ENCODE measurements around the gene LEMD1. TPM values are rescaled to one million over a fixed set of nuclear protein-coding genes. Genes with fewer than 3 reads are reported as not detected.

The LEMD1 gene
- total RNA-seq, 1 experiment from 2014 or later = not detected

DNA sequence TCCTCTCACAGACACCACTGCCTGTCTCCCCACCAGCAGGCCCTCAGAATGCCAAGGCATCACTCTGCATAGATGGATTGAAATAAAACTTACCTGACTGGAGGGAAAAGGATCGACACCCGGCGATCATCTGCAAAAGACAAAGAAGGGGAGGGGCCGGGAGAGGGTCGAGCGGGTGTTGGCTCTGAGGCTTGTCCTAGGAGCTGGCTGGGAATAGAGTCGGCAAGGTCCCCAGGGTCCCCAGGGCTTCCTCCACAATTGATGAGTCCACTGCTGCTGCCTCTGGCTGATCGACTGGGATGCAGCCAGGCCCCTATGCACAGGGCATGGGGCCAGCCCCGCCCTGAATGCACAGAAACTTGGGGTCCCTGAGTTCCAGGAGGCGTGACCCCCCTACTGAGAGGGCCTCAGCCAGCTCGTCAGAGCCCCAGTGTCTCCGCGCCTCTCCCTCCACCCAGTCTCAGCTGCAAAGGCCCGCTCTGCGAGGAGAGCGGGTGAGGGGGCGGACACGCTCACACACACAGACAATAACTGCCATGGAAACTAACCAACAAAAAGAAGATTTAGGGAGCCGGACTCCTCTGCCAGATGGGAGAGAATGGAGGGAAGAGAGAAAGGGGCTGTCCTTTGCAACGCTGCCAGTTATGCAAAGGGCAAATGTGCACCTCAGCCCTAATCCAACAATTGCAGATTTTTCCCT is 65.3 kb downstream of the LEMD1 start, which contains the start of gene KLHDC8A:
Gene KLHDC8A, minus strand, starts transcription at position 483 of the 700 bp plus-strand sequence. CDS start 13,318 bp downstream, outside the sequence.
- no peak within 1 kb of the TSS for H3K27ac ChIP-seq (ENCODE audit: low read length)
- no peaks in the 10 kb centered on the region for H3K9me3 ChIP-seq (ENCODE audit: control insufficient read depth, insufficient read depth, low read depth, low read length)
- in situ Hi-C loops (cut with HindIII; ENCODE audit: low pct_unique_long_range_greater_than_20kb, low sequenced_read_pairs) = no loop called here
- no peak within 1 kb of the TSS for H3K4me3 ChIP-seq (ENCODE audit: low read depth in 2 of 2, low read length in 2 of 2)
- H3K4me1 ChIP-seq (ENCODE audit: control insufficient read depth, insufficient read depth, low read length) = no peaks in the 10 kb centered on the region
- no peak for DNase-seq (ENCODE audit: low read depth, low spot score)
- BruUV-seq (replicated peaks) = no TSS peak
- ATAC-seq = no peak
- H3K36me3 ChIP-seq (ENCODE audit: control insufficient read depth, insufficient read depth, low read length) = no peaks in the 10 kb centered on the region
- TF ChIP-seq TCF7L2 (IDR thresholded peaks at IDR 0.05; ENCODE audit: low read depth, low read length) (no peak), SIN3A (IDR thresholded peaks at IDR 0.05; ENCODE audit: borderline replicate concordance, insufficient read depth, low read depth, low read length) (no peak), POLR2AphosphoS5 (IDR thresholded peaks at IDR 0.05; ENCODE audit: low read depth, low read length) (no peak)
- TF ChIP-seq, protein P1, sequence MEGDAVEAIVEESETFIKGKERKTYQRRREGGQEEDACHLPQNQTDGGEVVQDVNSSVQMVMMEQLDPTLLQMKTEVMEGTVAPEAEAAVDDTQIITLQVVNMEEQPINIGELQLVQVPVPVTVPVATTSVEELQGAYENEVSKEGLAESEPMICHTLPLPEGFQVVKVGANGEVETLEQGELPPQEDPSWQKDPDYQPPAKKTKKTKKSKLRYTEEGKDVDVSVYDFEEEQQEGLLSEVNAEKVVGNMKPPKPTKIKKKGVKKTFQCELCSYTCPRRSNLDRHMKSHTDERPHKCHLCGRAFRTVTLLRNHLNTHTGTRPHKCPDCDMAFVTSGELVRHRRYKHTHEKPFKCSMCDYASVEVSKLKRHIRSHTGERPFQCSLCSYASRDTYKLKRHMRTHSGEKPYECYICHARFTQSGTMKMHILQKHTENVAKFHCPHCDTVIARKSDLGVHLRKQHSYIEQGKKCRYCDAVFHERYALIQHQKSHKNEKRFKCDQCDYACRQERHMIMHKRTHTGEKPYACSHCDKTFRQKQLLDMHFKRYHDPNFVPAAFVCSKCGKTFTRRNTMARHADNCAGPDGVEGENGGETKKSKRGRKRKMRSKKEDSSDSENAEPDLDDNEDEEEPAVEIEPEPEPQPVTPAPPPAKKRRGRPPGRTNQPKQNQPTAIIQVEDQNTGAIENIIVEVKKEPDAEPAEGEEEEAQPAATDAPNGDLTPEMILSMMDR (IDR thresholded peaks at IDR 0.05) = no peak
- TF ChIP-seq, protein P2, sequence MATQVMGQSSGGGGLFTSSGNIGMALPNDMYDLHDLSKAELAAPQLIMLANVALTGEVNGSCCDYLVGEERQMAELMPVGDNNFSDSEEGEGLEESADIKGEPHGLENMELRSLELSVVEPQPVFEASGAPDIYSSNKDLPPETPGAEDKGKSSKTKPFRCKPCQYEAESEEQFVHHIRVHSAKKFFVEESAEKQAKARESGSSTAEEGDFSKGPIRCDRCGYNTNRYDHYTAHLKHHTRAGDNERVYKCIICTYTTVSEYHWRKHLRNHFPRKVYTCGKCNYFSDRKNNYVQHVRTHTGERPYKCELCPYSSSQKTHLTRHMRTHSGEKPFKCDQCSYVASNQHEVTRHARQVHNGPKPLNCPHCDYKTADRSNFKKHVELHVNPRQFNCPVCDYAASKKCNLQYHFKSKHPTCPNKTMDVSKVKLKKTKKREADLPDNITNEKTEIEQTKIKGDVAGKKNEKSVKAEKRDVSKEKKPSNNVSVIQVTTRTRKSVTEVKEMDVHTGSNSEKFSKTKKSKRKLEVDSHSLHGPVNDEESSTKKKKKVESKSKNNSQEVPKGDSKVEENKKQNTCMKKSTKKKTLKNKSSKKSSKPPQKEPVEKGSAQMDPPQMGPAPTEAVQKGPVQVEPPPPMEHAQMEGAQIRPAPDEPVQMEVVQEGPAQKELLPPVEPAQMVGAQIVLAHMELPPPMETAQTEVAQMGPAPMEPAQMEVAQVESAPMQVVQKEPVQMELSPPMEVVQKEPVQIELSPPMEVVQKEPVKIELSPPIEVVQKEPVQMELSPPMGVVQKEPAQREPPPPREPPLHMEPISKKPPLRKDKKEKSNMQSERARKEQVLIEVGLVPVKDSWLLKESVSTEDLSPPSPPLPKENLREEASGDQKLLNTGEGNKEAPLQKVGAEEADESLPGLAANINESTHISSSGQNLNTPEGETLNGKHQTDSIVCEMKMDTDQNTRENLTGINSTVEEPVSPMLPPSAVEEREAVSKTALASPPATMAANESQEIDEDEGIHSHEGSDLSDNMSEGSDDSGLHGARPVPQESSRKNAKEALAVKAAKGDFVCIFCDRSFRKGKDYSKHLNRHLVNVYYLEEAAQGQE (IDR thresholded peaks at IDR 0.05; ENCODE audit: insufficient read depth in 1 of 2, low read depth in 2 of 2, low read length in 1 of 2) = no peak
- peaks cover 6% of the 10 kb centered on the region; the same call in 1 of the 2 replicates for H3K27me3 ChIP-seq (ENCODE audit: control insufficient read depth, insufficient read depth, low read length)
- ChIA-PET CTCF (no interaction called here), POLR2A (no interaction called here)
- intact Hi-C loops (cut with micrococcal nuclease; ENCODE audit: unreplicated experiment) = no loop called here

DNA sequence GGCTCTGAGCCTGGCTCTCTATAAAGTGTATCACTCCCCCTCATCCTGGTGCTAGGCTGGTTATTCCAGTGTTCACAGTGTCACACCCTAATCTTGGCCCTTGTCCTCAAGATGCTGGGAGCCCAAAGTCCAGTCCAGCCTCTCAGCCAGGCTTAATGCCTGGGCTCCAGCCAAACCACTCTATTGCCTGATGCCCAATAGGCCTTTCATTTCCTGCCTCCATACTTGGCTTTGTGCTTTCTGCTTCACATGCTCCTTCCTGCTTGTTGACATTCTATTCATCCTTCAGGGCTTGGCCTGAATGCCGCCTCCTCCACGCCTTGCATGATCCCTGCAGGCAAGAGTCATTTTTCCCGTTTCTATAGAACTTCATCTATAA is 66.8 kb downstream of the LEMD1 start:
- no peak overlapping the region for H3K27ac ChIP-seq (ENCODE audit: low read length)
- ATAC-seq (no peak), DNase-seq (ENCODE audit: low read depth, low spot score) (no peak)
- H3K27me3 ChIP-seq (ENCODE audit: control insufficient read depth, insufficient read depth, low read length) = no peaks in the 10 kb centered on the region; the same call in 1 of the 2 replicates
- ChIA-PET POLR2A (no interaction called here), CTCF (interaction anchor here (1.6 to 2.3 kb wide), 3 partner anchors 123 to 169 kb away, joined by 8 to 37 read pairs (median 29); no protein-coding TSS in a partner anchor)
- TF ChIP-seq, protein P1 (IDR thresholded peaks at IDR 0.05) = no peak
- no peak for TF ChIP-seq POLR2AphosphoS5 (IDR thresholded peaks at IDR 0.05; ENCODE audit: low read depth, low read length)
- TF ChIP-seq SIN3A (IDR thresholded peaks at IDR 0.05; ENCODE audit: borderline replicate concordance, insufficient read depth, low read depth, low read length) = no peak
- TF ChIP-seq, protein P2 (IDR thresholded peaks at IDR 0.05; ENCODE audit: insufficient read depth in 1 of 2, low read depth in 2 of 2, low read length in 1 of 2) = no peak
- no peak for TF ChIP-seq TCF7L2 (IDR thresholded peaks at IDR 0.05; ENCODE audit: low read depth, low read length)
- H3K4me1 ChIP-seq (ENCODE audit: control insufficient read depth, insufficient read depth, low read length) = no peaks in the 10 kb centered on the region
- intact Hi-C loops (cut with micrococcal nuclease; ENCODE audit: unreplicated experiment) (loop anchor here (2.0 kb wide), 1 partner anchor 130 kb away; no protein-coding TSS in a partner anchor), in situ Hi-C loops (cut with HindIII; ENCODE audit: low pct_unique_long_range_greater_than_20kb, low sequenced_read_pairs) (no loop called here)
- H3K36me3 ChIP-seq (ENCODE audit: control insufficient read depth, insufficient read depth, low read length) = no peaks in the 10 kb centered on the region
- no TSS peak for BruUV-seq (replicated peaks)
- no peak overlapping the region for H3K4me3 ChIP-seq (ENCODE audit: low read depth in 2 of 2, low read length in 2 of 2)
- H3K9me3 ChIP-seq (ENCODE audit: control insufficient read depth, insufficient read depth, low read depth, low read length) = no peaks in the 10 kb centered on the region
